Measurements from ENCODE around the gene NPY2R.

Gene NPY2R

GRCh38 chr4:155207534-155208257, 740 bp upstream of the NPY2R start:
- Histone ChIP-seq H3K4me1 (ENCODE audit: control insufficient read depth in 1 of 2, insufficient read depth in 1 of 2, low read depth in 1 of 2, low read length in 1 of 2) (no peaks in the 10 kb centered on the region), H3K9me3 (no peaks in the 10 kb centered on the region), H3K4me3 (ENCODE audit: low read depth in 1 of 2, low read length in 1 of 2) (no peak overlapping the region), H3K27ac (no peak overlapping the region), H3K36me3 (no peaks in the 10 kb centered on the region), H3K27me3 (peaks cover 47% of the 10 kb centered on the region)
- TF ChIP-seq, protein P1, sequence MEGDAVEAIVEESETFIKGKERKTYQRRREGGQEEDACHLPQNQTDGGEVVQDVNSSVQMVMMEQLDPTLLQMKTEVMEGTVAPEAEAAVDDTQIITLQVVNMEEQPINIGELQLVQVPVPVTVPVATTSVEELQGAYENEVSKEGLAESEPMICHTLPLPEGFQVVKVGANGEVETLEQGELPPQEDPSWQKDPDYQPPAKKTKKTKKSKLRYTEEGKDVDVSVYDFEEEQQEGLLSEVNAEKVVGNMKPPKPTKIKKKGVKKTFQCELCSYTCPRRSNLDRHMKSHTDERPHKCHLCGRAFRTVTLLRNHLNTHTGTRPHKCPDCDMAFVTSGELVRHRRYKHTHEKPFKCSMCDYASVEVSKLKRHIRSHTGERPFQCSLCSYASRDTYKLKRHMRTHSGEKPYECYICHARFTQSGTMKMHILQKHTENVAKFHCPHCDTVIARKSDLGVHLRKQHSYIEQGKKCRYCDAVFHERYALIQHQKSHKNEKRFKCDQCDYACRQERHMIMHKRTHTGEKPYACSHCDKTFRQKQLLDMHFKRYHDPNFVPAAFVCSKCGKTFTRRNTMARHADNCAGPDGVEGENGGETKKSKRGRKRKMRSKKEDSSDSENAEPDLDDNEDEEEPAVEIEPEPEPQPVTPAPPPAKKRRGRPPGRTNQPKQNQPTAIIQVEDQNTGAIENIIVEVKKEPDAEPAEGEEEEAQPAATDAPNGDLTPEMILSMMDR (IDR thresholded peaks at IDR 0.05) = no peak

GRCh38 chr4:155220025-155220424, 11.6 kb downstream of the NPY2R start:
- TF ChIP-seq, protein P1 (IDR thresholded peaks at IDR 0.05) = no peak
- Histone ChIP-seq H3K4me1 (ENCODE audit: control insufficient read depth in 1 of 2, insufficient read depth in 1 of 2, low read depth in 1 of 2, low read length in 1 of 2) (no peaks in the 10 kb centered on the region), H3K36me3 (no peaks in the 10 kb centered on the region), H3K27me3 (no peaks in the 10 kb centered on the region), H3K4me3 (ENCODE audit: low read depth in 1 of 2, low read length in 1 of 2) (no peak overlapping the region), H3K27ac (no peak overlapping the region), H3K9me3 (no peaks in the 10 kb centered on the region)

GRCh38 chr4:155227131-155227530, 18.7 kb downstream of the NPY2R start:
- Histone ChIP-seq H3K9me3 (no peaks in the 10 kb centered on the region), H3K36me3 (no peaks in the 10 kb centered on the region), H3K4me3 (ENCODE audit: low read depth in 1 of 2, low read length in 1 of 2) (no peak overlapping the region), H3K27ac (no peak overlapping the region), H3K4me1 (ENCODE audit: control insufficient read depth in 1 of 2, insufficient read depth in 1 of 2, low read depth in 1 of 2, low read length in 1 of 2) (no peaks in the 10 kb centered on the region), H3K27me3 (no peaks in the 10 kb centered on the region)
- TF ChIP-seq, protein P1 (IDR thresholded peaks at IDR 0.05) = no peak

DNA sequence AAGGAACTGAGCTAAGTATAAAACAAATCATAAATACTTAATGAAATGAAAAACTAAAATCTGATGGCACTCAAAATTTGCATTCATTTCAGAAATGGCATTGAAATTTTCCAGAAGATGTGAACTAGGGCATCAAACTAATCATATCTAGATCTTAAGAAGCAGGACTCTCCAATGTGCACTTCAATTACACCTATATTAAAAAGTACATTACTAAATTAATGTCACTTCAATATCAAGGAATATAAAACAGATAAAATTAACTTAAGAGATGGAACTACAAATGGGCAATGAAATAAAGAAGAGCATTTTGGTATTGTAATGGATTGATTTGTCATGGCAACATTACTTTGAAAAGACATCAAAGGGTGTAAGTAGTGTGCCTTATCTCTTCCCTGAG, 20.3 kb downstream of the NPY2R start:
- H3K4me1 ChIP-seq (ENCODE audit: control insufficient read depth in 1 of 2, insufficient read depth in 1 of 2, low read depth in 1 of 2, low read length in 1 of 2) = no peaks in the 10 kb centered on the region
- no peaks in the 10 kb centered on the region for H3K9me3 ChIP-seq
- H3K36me3 ChIP-seq = no peaks in the 10 kb centered on the region
- no peaks in the 10 kb centered on the region for H3K27me3 ChIP-seq
- TF ChIP-seq, protein P1 (IDR thresholded peaks at IDR 0.05) = no peak
- no peak overlapping the region for H3K27ac ChIP-seq
- H3K4me3 ChIP-seq (ENCODE audit: low read depth in 1 of 2, low read length in 1 of 2) = no peak overlapping the region

GRCh38 chr4:155232432-155232831, 24.0 kb downstream of the NPY2R start:
- H3K36me3 ChIP-seq = no peaks in the 10 kb centered on the region
- no peaks in the 10 kb centered on the region for H3K4me1 ChIP-seq (ENCODE audit: control insufficient read depth in 1 of 2, insufficient read depth in 1 of 2, low read depth in 1 of 2, low read length in 1 of 2)
- no peak overlapping the region for H3K4me3 ChIP-seq (ENCODE audit: low read depth in 1 of 2, low read length in 1 of 2)
- no peak overlapping the region for H3K27ac ChIP-seq
- no peaks in the 10 kb centered on the region for H3K9me3 ChIP-seq
- no peaks in the 10 kb centered on the region for H3K27me3 ChIP-seq
- TF ChIP-seq, protein P1 (IDR thresholded peaks at IDR 0.05) = no peak
